Activated CD8-positive, alpha-beta memory T cell treated with anti-CD3 and anti-CD28 coated beads, Interleukin-2, amount 50 U/mL, for 24 hours (primary cell): Measurements from ENCODE around the gene DRD3.

Experiments
- DNase-seq: peaks from one replicate; pipeline ENCODE4 v3.0.0-alpha.2; 2020; ENCODE audit errors: extremely low read depth

DRD3 gene

DNA sequence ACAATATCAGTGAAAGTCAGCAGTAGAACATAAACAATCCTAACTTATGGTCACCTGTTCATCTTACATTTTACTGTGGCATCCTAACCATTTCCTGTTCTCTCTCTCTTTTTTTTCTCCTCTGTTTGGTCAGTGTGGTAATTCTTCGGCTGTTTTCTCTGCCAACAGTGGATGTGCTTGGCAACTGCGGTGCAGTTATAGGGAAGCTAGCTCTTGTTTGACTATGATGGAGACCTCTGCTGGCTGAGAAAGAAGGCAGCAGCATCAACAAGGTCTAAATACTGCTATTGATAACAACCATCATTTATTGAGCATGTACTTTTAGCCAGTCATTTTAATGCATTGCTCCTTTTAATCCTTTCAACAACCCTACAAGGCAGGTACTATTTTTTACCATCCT is 723 bp upstream of the DRD3 start:
- DNase-seq, result no peak

DNA sequence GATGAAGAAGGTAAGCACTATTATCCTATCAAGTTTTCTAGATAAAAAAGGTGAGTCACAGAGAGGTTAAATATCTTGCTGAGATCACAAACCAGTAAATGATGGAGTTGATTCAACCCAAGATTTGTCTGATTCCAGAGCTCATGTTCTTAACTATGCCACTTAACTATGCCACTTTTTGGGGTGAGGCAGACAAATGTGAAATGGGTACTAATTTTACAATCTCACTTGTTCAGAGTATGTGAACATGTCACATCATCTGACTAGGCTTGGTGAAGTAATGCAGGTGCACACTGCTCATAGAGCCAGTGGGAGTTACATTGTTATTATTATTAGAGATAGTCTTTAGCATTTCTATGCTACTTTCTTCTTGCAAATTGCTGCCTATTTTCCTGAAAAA is 2.0 kb downstream of the DRD3 start:
- no peak for DNase-seq

DNA sequence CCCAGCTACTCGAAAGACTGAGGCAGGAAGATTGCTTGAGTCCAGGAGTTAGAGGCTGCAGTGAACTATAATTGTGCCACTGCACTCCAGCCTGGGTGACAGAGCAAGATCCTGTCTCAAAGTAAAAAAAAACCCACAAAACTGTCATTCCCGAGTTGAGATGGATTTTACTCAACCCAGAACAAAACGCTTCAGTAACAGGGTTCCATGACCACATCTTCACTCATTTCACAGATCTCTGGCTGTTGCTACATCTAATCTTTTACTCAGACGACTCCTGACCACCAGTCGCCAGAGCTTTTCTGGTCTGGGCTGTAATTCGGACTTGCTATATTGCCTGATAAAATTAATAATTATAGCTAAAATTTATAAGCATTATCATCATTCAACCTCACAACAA is 2.4 kb downstream of the DRD3 start:
- DNase-seq, result no peak

DNA sequence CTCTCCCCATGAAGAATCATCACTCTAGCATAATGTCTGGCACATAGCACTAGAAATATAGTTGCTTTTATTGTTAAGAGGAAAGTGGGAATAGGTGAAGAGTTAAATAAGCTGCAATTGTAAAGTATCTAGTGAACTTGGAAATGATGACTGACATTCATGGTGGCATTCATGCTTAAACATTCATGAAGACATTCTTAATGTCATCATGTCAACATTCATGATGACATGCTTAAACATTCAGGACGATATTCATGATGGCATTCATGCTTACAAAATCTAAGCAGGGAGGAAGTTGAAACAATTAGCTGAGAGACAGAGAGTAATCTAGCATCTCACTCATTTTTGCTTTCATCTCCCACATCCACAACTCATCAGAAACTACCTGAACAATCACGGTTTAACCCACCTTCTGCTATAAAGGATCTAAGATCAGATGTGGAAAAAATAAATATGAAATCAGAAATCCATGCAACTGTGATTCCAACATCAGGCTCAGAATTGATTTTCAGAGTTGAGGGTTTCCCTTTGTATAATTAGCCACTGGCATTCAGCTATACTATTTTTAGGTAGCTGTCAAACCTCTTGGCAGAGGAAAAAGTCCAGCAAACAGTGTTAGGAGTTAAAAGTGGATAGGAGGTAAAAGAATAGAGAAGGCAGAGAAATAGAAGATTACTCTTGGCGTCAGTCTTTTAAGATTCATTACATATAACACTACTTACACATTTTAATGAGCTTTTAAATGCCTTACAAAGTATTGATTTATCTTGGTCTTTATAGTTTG is 3.5 kb downstream of the DRD3 start:
- no peak for DNase-seq

DNA sequence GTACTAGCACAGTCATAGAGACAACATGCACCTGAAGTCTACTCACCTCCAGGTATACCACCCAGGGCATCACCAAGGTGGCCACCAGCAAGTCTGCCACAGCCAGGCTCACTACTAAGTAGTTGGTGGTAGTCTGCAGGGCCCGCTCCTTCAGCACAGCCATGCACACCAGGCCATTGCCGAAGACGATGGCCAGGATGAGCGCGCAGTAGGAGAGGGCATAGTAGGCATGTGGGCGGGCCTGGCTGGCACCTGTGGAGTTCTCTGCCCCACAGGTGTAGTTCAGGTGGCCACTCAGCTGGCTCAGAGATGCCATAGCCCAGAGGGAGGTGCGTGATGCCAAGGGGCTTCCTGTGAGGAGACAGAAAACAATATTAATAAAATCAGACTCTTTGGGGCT is 7.2 kb downstream of the DRD3 start:
- no peak for DNase-seq

DNA sequence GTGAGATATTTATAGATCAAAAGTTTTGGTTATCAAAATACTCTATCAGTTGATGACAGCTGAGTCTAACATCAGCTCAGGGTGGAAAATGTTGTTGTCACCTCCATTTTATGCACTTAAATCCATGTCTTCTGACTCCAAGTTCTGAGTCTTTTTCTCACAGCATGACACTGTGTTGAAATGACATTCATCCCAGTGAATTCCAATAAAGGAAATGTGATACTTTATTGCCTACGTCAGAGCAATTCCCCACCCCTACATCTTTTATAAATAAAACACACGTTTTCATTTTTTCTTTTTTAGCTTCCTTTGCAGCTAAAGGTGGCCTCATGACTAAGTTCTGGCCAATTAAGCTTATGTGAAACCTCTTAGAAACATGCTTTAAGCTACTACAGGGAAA is 10.7 kb downstream of the DRD3 start:
- DNase-seq, result no peak

DNA sequence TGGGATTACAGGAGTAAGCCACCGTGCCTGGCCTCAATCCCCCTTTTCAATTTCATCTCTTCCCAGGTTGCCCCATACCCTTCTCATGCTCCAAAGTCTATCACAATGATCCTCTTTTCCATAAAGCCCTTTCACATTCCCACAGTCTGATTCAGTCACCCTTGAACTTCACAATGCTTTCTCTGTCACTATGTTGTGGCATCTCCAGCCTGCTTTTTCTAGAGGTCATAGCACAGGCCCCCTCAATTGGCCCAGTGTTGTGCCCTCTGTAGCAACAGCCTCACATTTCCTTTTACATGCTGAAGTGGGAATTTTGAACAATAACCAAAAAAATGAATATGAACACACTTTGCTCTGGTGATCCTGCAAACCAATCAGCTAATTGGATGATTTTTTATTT is 21.5 kb downstream of the DRD3 start:
- no peak for DNase-seq

DNA sequence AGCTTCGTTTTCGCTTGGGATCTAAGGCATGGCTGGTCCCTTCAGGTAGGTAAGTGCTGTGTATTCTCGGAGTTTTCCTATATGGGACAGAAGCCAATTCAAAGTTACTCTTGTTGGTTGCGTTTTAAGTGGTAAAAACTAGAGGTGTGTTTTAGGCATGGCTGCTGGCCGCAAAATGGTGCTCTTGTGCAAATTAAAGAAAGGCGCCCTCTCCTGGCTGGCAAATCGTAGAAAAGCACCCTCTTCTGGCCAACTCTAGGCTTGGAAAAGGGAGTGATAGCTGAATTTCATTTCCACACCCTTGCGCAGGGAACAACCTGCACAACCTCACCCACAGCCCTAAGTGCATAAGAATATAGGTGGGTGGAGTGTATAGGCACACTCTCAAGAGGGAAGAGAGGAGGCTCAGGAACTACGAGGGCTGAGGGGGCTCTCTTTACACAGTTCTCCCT is 23.5 kb downstream of the DRD3 start:
- no peak for DNase-seq

DNA sequence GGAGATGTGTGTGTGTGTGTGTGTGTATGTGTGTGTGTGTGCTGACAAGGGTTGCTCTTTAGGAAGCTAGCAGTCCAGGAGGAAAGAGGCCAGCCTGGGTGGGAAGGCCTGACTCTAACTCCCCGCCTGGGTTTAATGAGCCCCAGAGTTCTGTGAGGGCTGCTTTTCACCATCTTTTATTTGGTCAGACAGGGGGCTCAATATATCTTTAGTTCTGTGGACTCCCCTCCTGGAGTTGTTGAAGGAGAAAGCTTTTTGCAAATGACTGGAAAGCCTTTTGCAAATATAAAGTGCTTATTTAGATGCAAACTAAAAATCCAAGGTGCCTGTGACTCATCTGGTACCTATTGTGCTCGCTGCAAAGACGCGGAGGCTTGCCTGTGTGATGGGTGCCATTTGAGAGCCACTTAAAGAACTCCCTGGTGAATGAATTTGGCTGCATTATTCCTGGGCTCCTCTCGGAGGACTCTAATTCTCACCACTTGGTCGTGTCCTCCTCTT is 24.5 kb downstream of the DRD3 start:
- DNase-seq, result no peak

DNA sequence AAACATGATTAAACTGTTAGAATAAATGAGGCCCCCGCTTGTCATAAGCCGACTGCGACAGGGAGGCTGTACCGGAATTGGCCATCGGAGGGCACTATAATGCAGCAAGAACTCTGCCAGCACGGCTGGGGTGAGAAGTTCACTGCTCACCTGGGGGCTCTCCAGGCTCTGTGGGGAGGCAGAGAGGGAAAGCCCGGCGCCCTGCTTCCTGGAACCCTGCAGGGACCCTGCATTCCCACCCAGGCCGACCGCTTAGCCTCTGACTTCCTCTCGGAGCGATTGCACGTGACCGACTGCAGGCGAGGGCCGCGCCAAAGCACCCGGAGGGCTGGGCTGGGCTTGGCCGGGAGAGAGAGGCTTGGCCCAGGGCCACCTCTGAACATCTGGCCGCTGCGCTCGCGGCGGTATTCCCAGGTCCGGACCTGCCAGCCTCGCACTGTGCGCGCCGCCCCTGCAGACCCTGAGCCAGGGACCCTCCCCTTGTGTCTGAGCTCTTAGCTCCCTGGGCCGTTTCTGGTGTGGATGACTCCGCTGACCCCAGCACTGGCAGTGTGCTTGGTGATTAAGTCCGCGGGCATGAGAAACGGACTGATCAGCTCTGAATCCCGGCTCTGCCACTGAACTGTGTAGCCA is 26.2 kb downstream of the DRD3 start:
- DNase-seq, result peak; percentile 61

DNA sequence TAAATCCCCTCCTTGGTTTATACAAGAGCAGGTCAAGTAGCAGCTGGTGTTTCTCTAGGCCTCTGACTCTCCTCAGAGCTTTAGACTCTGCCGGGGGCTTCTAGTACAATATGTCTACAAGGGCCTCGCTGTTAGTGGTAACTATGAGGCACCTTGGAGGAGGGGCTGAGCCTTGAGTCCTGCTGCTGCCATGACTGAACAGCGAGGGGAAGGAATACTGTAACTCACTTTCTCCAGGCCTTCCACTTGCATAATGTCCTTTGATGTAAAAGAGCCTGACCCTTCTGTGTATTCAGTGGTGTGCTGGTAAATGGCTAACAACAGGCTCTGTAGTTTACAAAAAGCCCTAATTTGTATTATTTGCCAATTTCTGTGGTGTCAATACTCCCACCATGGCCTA is 27.8 kb downstream of the DRD3 start:
- no peak for DNase-seq

DNA sequence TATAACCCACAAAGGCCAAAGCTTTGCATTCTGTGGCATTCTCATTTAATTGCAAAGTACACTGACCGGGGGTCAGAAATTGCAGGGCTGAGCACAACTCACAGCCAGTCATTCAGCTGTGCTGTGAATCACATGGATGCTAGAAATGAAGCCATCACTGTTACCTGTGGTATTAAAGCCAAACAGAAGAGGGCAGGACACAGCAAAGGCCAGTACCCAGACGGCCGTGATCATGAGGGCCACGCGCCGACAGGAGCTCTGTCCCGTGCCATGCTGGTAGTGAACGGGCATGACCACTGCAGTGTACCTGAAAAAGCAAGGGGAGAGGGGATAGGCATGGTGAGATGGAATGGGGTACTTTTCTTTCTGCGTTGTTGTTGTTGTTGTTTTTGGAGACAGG is 31.6 kb downstream of the DRD3 start:
- DNase-seq, result no peak

DNA sequence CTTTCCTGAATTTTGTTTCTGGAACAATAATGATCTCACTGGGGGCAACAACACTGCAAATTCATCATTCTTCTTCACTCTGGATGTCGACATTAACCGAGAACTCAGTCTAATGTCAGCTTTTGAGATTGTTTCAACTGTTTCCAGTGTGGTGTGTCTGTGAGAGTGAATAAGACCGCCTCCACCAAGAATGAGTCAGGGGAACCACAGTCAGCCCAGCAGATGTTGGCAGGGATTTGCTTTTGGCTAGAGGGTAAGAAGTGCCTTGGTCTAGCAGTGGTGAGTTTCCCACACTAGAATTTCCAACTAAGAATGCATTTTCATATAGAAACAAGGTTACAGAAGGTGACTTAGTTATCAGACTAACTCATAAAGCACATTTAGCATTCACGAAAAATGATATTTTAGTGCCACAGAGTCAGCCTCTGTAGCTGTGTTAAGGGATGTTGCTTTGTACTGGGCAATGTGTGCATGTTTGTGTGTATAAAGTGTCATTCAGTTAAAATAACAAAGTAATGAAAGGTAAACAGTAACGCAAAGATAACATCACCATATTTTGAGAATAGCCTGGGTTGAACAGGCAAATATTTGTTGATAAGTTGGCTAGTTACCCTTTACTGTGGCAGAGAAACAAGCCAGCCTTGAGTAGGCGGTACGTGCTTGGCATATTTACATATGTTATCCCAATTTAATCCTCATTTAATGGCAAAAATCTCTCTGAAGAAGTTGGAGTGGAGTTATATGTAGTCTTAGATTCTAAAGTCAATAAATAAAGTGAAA is 33.8 kb downstream of the DRD3 start:
- DNase-seq, result no peak

DNA sequence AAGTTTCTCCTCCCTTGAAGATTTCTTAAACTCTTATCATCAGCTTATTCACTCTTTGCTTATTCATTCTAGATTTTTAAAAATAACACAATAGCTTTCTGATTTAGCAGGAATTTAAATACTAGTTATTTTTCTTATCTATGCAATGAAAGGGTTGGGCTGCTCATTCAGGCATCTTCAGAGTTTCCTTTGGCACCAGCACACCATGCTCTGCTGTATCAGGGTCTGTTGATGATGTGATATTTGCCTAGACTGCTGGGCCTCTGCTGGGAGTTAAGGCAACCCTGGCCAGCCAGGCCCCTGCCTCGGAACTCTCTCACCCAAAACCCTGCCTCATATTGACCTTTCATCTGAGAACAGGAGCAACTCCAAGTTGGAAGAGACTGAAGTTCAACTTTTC is 35.0 kb downstream of the DRD3 start:
- no peak for DNase-seq

DNA sequence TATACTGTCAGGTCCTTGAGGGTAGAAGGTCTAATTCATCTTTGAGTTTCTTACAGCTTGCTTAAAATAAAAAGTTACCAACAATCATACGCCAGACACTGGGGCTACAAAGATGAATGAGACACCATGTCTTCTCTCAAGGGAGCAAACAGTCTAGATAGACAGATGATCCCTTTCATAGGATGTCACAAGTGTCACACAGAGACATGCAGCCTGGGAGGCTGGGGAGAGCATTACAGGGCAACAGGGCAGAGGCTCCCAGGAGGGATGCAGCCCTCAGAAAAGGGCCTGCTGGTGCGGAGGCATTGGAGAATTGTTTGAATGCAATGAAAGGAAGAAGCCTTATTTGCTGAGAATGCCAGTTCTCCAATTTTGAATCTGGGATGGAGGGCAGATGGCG is 39.0 kb downstream of the DRD3 start:
- no peak for DNase-seq

DNA sequence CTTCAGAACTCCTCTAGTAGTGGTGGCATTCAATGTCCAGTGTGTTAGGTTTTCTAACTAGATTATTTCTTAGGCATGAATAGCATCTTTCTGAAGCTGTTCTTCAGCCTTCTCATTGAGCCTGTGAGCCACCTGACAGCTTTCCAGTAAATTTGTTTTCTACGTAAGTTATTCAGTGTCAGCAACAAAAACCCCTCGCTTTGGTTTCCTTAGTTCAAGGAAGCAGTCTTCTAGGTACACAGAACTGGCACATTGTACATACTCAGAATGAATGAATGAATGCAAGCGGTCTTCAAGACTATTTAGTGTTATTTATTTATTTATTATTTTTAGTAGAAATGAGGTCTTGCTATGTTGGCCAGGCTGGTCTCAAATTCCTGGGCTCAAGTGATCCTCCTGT is 44.9 kb downstream of the DRD3 start:
- no peak for DNase-seq

DNA sequence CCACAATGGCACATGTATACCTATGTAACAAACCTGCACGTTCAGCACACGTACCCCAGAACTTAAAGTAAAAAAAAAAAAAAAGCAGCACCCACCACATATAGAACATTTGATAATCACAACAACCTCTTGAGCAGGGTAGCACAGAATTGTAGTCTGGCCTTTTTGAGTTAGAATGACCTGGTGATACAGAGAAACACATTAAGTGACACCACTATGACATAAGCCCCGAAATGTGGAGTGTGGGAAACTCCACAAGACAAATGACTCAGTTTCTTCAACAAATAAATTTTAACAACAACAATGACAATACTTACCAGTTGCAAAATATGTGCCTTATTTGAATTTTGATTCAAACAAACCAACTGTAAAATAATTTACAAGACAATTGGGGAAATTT is 46.4 kb downstream of the DRD3 start:
- no peak for DNase-seq

DNA sequence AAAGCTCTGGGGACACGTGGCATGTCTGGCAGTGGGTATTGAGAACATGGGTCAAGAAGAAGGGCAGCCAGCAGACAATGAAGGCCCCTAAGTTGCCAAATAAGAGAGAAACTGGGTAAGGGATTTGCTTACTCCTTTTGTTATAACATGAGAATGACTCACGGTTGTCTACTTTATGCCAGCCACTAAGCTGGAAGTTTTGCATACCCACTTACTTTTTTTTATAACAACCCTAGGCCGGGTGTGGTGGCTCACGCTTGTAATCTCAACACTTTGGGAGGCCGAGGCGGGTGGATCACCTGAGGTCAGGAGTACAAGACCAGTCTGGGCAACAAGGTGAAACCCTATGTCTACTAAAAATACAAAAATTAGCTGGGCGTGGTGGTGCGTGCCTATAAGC is 50.0 kb downstream of the DRD3 start:
- no peak for DNase-seq

DNA sequence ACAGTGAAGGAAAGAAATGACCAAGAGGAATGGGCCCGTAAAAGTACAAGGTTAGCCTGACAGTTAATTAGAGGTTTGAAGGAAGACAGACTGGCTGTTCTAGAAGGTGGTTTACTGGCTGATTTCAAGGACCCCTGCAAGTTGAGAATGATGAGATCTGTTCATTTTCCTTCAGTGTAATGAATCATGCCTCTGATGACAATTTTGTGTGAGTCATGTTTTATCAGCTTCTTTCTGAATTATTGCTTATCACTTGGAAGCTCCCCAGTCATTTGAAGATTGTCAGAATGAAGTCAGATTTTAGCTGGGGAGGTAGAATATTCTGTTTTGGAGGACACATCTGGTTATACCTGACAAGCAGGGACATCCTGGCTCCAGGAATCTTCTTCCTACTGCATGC is 50.6 kb downstream of the DRD3 start:
- DNase-seq, result no peak

DNA sequence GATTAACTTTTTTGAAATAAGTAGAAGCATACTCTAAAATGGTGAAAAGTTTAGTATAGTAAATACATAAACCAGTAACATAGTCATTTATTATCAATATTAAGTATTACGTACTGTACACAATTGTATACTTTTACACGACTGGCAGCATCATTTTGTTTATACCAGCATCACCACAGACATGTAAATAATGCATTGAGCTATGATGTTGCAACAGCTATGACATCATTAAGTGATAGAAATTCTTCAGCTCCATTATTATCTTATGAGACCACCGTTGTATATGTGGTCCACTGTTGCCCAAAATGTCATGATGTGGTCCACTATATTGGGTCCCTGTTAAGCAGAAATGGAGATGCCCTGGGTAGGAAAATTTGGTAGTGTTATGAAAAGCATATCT is 51.3 kb downstream of the DRD3 start:
- DNase-seq, result no peak

DNA sequence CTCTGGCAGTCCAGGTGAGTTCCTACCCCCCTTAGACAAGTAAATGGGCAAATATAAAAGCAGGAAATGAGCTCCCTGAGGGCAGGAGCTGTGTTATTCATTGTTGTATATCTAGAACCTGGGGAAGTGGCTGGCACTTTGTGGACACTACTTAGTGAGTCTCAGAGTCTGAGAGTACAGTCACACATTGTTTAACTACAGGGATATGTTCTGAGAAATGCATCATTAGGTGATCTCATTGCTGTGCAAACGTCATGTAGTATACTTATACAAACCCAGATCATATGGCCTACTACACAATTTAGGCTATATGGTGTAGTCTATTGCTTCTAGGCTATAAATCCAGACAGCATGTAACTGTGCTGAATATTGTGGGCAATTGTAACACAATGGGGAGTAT is 52.4 kb downstream of the DRD3 start:
- no peak for DNase-seq

DNA sequence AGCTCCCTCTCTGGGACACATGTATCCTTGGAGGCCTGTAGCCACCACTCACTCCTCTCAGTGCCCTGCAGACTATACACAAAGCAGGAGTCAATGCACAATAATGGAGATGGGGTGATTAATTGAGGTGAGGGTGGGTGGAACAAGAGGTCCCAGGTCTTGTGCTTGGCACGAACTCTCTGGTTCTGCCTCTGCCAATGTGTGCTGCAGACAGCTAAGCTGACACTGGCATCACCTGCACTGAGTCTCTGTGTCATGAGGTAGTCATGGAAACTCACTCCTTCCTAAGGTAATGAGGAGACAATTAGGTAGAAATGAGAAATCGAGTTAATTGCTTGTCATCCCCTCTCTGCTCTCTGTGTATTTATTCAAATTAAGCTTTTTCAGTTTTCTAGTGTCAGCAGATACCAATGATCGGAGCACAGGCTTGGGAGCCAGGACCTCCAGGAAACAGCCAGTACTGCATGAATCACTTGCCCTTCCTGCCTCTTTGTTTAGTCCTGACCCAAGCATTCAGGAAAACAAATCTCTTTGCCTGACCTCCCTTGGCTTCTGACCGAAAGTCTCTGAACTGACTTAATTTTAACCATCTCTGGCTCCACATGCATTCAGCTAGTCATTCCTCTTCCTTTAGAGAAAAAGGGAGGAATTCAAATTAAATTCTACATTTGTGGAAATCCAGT is 56.7 kb downstream of the DRD3 start:
- DNase-seq, result no peak
